Measurements from ENCODE around the gene UCKL1.

GRCh38 chr20:63900413-63900812 lies 55.8 kb downstream of the UCKL1 start:
- TF ChIP-seq POLR2AphosphoS5 (IDR thresholded peaks at IDR 0.05) (no peak), CTCF (IDR thresholded peaks at IDR 0.05) (no peak), POLR2A (IDR thresholded peaks at IDR 0.05) (no peak)
